Left forelimb (tissue), 1 donor: ENCODE data around the gene MED31.
"Not testable (repeated sequence)": the region's sequence is repeated elsewhere in the genome, so short reads cannot be mapped to it uniquely, and the experiment has no call there.

Experiments
- DNase-seq: peaks from one replicate; pipeline ENCODE4 v3.0.0-alpha.2; 2018; ENCODE audit warnings: low spot score

MED31 gene

DNA sequence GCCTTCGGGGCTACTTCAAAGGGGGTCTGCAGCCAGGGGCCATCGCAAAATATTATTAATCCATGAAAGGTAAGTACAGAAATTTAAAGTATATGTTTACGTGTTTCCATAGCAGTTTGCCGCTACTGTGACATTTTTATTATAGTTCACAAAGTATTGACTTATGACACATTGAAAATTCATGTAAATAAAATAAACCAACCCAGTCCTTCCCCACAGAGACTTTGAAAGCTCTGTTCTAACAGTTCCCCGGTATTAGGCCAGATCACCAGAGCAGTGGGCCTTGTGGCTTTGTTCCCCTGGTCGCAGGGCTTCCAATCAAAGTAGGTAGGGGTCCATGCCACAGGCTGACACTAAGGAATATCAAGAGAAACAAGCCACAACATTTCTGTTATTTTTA lies 24.8 kb downstream of the MED31 start:
- DNase-seq, result no peak

DNA sequence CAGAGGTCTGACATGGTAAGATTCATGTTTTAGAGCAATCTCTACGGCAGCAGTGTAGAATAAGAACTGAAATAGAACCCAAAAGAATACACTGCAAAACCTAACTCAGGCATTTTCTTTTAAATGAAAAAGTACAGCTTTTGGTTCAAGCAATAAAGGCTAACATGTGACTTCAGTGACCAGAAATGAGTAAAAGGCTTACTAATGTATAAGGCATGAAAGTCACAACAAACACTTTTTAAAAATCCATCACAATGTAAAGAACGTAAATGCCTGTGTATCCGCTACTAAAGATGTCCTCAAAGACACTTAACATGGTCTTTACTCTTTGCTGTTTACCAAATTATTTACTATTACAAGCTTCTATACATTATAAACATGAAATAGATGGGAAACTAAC lies 27.5 kb downstream of the MED31 start:
- DNase-seq, result no peak

DNA sequence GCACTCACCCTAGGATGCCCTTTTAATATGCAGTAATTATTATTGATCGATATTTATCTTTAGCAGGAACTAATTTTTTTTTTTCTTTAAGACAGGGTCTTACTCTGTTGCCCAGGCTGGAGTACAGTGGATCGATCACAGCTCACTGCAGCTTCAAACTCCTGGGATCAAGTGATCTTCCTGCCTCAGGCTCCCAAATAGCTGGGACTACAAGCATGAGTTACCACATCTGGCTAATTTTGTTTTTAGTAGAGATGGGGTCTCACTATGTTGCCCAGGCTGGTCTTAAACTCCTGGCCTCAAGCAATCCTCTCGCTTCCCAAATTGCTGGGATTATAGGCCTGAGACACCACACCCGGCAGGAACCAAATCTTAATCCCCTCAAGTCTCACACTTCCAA lies 40.2 kb downstream of the MED31 start:
- DNase-seq, result no peak

DNA sequence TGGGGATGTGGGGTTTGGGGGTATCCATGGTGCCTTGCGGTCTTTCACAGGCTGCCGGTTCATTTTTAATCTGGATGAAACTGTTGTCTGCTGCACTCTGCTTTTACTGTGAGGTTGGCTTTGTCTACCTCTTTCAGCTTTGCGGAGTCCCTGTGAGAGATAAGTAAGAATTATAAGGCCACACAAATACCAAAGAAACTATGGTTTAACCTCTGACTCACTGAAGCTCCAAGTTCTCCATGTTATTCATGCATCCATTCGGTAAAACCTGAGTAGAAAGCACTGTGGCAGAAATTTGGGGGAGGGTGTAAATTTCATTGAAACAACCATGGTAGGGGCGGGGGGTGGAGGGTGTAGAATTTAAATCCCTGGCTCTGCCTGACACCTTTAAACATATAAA lies 41.4 kb downstream of the MED31 start:
- no peak for DNase-seq

DNA sequence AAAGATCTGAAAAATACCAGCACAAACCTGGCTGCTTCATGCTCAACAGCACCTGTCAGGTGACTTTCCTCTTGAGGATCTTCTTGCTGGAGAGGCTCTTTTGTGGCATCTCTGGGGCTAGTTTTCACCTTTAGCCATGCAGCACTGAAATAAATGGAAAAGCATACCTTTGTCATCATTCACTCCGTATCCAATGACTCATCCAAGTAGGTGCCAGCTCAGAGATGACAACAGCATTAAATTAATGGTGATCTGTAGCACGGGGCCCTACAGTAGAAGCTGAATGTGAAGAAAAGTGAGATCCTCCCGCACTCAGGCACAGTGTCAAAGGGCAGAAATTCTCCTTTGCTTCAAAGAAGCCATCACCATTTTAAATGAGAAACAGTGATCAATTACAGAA lies 43.1 kb downstream of the MED31 start:
- DNase-seq, result no peak

DNA sequence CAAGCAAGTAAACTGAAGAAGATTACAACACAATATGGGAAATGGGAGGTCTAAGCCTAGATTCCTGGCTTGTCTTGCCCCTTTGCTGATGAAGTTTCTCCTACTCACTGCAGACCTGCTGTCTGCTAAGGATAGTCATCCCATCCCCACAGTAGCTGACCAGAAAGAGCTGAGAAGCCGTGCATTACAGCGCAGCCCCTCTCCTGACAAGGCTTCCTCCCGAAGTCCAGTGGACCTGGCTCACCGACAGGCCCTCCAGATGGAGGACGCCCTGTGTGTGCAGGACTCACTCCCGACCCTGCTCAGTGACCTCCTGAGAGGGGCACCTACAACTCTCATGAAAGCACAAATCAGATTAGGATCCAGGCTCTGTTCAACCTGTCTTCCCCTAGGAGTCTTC lies 46.3 kb downstream of the MED31 start:
- DNase-seq, result no peak

DNA sequence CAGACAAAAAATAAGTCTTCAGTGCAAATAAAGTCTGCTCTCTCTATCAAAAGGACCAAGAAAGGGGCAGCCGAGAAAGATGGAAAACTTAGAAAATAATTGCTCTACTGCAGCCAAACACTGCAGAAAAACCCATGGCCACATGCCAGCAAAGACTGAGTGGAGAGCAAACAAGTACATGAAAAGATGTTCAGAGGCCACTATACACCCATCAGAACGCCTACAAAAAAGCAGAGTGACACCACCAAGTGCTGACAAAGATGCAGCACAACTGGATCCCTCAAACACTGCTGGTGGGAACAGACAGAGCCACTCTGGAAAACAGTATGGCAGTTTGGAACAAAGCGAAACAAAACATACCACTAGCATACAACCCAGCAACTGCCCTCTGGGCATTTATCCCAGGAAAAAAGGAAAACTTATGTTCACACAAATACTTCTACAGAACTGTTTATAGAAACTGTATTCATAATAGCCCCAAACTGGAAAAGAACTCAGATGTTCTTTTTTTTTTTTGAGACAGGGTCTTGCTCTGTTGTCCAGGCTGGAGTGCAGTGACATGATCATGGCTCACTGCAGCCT lies 47.6 kb downstream of the MED31 start:
- no peak for DNase-seq

DNA sequence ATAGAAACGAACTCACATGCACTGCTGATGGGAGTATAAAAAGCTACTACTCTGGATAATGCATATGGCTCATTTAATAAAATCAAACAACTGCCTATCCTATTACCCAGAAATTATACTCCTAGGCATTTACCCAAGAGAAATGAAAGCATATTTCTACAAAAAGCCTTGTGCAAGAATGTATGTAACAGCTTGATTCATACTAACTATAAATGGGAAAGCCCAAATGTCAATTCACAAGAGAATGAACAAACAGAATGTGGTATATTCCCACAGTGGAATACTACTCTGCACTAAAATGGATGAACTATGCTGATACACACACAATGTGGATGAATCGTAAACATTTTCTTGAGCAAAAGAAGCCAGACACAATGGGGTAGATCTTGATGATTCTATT lies 49.3 kb downstream of the MED31 start:
- no peak for DNase-seq

DNA sequence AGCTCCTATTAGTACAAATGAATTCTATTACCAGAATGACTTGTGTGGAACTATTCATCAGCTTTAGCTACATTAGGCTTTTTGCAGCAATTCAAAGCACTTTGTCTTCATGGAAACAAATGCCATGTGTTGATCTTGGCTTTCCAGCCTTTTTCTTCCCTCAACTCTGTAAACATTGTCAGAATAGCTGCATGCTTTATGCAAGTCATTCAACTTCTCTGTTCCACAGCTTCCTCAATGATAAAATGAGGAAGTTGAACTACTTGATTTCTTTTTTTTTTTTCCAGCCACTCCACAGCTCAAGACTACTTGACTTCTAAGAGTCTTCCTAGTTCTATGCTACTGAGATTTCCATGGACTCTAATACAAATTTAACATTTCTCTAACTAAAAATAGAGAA lies 52.0 kb downstream of the MED31 start:
- DNase-seq, result no peak

DNA sequence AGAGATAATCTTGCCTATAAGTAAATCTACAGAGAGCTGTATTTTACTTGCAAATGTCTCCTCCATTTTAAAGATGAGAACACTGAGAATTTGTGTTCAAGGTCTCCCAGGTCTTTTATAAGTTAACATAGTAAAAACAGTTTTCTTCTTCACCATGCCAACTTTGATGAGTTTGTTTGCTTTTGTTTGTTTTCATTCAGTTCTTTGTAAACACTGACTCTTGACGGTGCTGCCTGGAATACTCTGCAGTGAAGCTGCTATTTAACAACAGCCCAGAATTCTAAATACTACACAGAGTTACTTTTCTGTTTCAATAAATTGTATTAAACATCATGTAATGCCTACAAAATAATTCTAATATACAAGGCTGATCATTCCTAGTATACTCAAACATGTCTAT lies 53.7 kb downstream of the MED31 start:
- no peak for DNase-seq

DNA sequence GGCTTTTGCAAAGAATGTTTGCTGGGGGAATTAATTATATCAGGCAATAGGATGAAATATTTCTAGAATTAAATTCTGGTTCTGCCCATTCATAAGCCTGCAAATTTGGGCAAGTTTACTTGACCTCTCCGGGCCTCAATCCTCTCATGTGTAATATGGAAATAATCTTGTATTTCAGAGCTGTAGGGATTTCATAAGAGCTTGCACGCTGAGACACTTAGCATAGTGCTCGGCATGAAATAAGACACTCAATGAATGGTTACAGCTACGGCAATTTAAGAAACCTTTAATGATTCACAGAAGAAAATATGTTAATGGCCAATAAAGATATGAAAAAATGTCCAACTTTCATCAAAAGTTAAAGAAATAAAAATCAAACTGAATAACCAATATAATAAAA lies 54.5 kb downstream of the MED31 start:
- no peak for DNase-seq

DNA sequence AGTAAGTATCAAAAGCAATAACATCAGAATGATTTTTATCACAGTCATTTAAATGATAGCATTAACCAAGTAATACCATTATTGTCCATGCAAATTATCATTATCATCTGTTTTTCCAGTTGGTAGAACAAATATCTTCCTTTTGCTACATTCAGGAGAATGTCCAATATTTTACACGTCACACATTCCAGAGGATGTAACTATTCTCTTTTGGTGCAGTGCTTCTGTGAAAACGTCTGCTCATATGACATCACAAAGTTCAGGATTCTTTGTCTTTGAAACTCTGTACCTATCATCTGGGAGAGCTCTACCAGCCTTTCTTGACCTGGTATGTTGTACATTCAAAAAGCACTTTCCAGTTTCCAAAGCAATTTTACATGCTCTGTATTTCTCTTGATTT lies 54.9 kb downstream of the MED31 start:
- no peak for DNase-seq

DNA sequence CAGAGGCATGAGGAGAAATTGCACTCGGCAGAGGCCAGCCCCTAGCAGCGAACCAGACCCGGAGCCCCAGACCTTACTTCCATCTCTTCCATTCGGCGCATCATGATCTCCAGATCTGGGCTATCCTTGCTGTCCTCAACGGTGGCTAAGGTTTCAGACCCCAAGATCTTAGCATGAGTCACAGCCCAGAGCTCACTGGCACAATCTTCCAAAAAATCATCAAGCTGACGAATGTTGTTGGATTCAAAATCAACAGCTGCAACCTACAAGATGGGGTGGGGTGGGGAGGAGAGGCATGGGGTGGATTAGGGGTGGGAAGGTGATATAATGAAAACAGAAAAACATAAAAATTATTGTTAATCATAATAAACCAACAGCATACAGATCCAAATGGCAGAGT lies 55.3 kb downstream of the MED31 start:
- no peak for DNase-seq

DNA sequence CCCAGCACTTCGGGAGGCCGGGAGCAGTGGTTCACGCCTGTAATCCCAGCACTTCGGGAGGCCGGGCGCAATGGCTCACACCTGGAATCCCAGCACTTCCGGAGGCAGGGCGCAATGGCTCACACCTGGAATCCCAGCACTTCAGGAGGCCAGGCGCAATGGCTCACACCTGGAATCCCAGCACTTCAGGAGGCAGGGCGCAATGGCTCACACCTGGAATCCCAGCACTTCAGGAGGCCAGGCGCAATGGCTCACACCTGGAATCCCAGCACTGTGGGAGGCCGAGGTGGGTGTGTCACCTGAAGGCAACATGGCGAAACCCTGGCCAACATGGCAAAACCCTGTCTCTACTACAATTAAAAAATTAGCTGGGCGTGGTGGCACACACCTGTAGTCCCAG lies 58.0 kb downstream of the MED31 start:
- DNase-seq, result not testable (repeated sequence)
